DND-41 (cell line): Measurements from ENCODE around the gene RHOF.

ENCODE experiments used
- ATAC-seq: fragments of 200-7000 bp; cut with Tn5 transposase; 3 replicates; pipeline ENCODE4 v1.9.1; 2021; ENCODE audit warnings: low read depth; ENCODE audit not compliant: insufficient read depth
- DNase-seq: peaks from one replicate; pipeline ENCODE4 v3.0.0-alpha.2; 2020
- H2AFZ ChIP-seq: 2 replicates; pipeline ENCODE4 v1.6.0; 2012; ENCODE audit warnings: low read depth, low read length
- H3K27ac ChIP-seq: 2 replicates; pipeline ENCODE4 v1.5.1; 2012; ENCODE audit warnings: low read length, inconsistent platforms
- H3K27me3 ChIP-seq: fragments of 200-600 bp; sonication (generic); 2 replicates; pipeline ENCODE4 v1.6.0; 2012; ENCODE audit warnings: low read length, mild to moderate bottlenecking, inconsistent platforms; ENCODE audit not compliant: insufficient read depth, poor library complexity
- H3K36me3 ChIP-seq: 2 replicates; pipeline ENCODE4 v1.5.1; 2012; ENCODE audit warnings: low read length, inconsistent platforms; ENCODE audit not compliant: insufficient read depth
- H3K4me1 ChIP-seq: 2 replicates; pipeline ENCODE4 v1.5.1; 2012; ENCODE audit warnings: mild to moderate bottlenecking, low read length; ENCODE audit not compliant: insufficient read depth
- H3K4me2 ChIP-seq: 2 replicates; pipeline ENCODE4 v1.6.0; 2012; ENCODE audit warnings: mild to moderate bottlenecking, moderate library complexity, low read length, inconsistent platforms; ENCODE audit not compliant: insufficient read depth
- H3K4me3 ChIP-seq, 2 experiments: fragments of 200-600 bp in 1 of 2; shearing (Covaris generic) in 1 of 2; 2 replicates each; pipeline ENCODE4 v1.5.1; 2012 to 2016; ENCODE audit warnings: inconsistent platforms in 2 of 2, low read length in 2 of 2, mild to moderate bottlenecking in 2 of 2, low read depth in 1 of 2, moderate library complexity in 1 of 2
- H3K79me2 ChIP-seq: 2 replicates; pipeline ENCODE4 v1.6.0; 2012; ENCODE audit warnings: low read length, inconsistent platforms; ENCODE audit not compliant: insufficient read depth
- H3K9ac ChIP-seq: 2 replicates; pipeline ENCODE4 v1.6.0; 2012; ENCODE audit warnings: low read depth, mild to moderate bottlenecking, inconsistent platforms, low read length, moderate library complexity
- H3K9me3 ChIP-seq: 2 replicates; pipeline ENCODE4 v1.5.1; 2012; ENCODE audit warnings: low read length, moderate library complexity, mild to moderate bottlenecking, inconsistent platforms; ENCODE audit not compliant: insufficient read depth, severe bottlenecking
- H4K20me1 ChIP-seq: 2 replicates; pipeline ENCODE4 v1.6.0; 2012; ENCODE audit warnings: low read length; ENCODE audit not compliant: insufficient read depth
- EZH2 ChIP-seq: IDR thresholded peaks from 3 replicates; pipeline ENCODE4 v1.6.1; 2012; ENCODE audit warnings: borderline replicate concordance, low read depth, mild to moderate bottlenecking, moderate library complexity, low read length, inconsistent platforms; ENCODE audit not compliant: severe bottlenecking
- TF ChIP-seq, protein P1 (sequence below): IDR thresholded peaks from 2 replicates; pipeline ENCODE4 v1.5.1; 2012; ENCODE audit warnings: borderline replicate concordance, low read length, moderate library complexity, mild to moderate bottlenecking; ENCODE audit not compliant: poor library complexity, severe bottlenecking; ENCODE audit errors: extremely low read depth

Gene RHOF

DNA sequence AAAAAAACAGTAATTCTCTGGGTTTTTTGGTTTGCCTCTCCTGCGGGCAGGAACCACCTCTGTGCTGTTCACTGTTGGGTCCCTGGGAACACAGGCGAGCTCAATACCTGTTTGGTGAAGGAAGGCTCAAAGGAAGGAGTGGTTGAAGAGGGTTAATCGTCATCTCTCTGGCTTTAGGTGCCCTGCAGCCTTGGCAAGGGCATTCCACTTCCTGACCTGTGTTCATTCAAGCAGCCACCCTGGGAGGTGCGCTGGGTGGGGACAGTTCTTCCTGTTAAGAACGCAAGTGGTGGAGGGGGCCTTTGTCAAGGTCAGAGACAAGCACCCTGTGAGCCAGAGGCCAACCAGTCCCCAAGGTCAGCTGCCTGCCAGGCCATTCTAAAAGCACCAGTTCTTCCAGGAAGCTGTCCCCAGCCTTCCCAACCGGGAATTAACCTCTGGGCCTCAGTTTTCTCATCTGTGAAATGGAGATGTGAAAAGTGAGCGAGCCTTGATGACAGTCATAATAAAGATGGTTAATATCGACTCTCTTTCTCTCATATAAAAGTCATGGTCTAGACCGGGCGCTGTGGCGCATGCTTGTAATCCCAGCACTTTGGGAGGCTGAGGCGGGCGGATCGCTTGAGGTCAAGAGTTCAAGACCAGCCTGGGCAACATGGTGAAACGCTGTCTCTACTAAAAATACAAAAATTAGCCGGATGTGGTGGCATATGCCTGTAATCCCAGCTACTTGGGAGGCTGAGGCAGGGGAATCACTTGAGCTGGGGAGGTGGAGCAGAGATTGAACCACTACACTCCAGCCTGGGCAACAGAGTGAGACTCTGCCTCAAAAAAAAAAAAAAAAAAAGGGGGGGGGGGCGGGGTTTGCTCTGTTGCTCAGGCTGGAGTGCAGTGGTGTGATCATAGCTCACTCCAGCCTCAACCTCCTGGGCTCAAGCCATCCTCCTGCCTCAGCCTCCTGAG lies 6.1 kb downstream of the RHOF start:
- Histone ChIP-seq H3K79me2 (peaks cover 46% of the 10 kb centered on the region), H3K36me3 (peaks cover 21% of the 10 kb centered on the region; the same call in 1 of the 2 replicates), H2AFZ (no peak overlapping the region), H3K9me3 (no peaks in the 10 kb centered on the region), H3K4me2 (no peak overlapping the region), H3K9ac (no peak overlapping the region), H3K27me3 (no peaks in the 10 kb centered on the region), H3K4me3 (no peak overlapping the region), H3K4me1 (peaks cover 37% of the 10 kb centered on the region), H3K27ac (no peak overlapping the region; the same call in 1 of the 2 replicates), H4K20me1 (peaks cover 13% of the 10 kb centered on the region)
- DNase-seq (no peak), ATAC-seq (no peak)
- TF ChIP-seq EZH2, result no peak

DNA sequence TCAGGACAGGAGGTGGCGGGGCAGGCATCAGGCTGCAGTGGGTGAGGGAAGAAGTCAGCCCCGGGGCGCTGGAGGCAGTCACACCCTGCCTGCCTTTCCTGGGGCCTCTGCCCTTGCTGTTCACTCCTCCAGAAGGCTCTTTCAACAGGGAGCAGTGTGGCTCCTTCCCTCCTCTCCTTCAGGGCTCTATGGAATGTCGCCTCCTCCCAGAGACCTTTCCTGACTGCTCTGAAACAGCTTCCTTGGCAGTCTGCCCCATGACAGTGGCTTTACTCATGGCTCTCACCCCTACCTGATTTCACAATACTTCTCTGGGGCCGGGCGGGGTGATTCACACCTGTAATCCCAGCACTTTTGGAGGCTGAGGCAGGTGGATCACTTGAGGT lies 7.1 kb downstream of the RHOF start:
- Histone ChIP-seq H3K9ac (no peak overlapping the region), H3K79me2 (peaks cover 40% of the 10 kb centered on the region), H3K9me3 (no peaks in the 10 kb centered on the region), H3K27me3 (no peaks in the 10 kb centered on the region), H3K36me3 (peaks cover 21% of the 10 kb centered on the region; the same call in 1 of the 2 replicates), H3K4me3 (no peak overlapping the region), H3K27ac (no peak overlapping the region), H3K4me1 (peaks cover 27% of the 10 kb centered on the region), H3K4me2 (no peak overlapping the region), H4K20me1 (peaks cover 13% of the 10 kb centered on the region), H2AFZ (no peak overlapping the region)
- TF ChIP-seq EZH2, result no peak
- TF ChIP-seq, protein P1, sequence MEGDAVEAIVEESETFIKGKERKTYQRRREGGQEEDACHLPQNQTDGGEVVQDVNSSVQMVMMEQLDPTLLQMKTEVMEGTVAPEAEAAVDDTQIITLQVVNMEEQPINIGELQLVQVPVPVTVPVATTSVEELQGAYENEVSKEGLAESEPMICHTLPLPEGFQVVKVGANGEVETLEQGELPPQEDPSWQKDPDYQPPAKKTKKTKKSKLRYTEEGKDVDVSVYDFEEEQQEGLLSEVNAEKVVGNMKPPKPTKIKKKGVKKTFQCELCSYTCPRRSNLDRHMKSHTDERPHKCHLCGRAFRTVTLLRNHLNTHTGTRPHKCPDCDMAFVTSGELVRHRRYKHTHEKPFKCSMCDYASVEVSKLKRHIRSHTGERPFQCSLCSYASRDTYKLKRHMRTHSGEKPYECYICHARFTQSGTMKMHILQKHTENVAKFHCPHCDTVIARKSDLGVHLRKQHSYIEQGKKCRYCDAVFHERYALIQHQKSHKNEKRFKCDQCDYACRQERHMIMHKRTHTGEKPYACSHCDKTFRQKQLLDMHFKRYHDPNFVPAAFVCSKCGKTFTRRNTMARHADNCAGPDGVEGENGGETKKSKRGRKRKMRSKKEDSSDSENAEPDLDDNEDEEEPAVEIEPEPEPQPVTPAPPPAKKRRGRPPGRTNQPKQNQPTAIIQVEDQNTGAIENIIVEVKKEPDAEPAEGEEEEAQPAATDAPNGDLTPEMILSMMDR, result no peak
- ATAC-seq (no peak), DNase-seq (no peak)

DNA sequence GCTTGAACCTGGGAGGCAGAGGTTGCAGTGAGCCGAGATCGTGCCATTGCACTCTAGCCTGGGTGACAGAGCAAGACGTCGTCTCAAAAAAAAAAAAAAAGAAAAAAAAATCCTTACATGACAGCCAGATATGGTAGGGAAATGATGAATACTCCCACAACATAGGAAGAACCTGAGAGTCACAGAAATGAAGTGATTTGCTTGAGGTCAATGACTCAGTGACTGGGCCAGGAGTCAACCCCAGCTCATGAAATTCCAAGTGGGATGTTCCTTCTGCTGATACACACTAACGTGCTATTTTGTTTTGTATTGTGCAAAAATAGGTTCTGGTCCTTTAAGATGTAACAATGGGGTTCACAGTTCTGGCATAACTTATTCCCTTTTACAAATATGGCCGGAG lies 9.0 kb downstream of the RHOF start:
- no peaks in the 10 kb centered on the region for H3K9me3 ChIP-seq
- ATAC-seq (no peak), DNase-seq (no peak)
- peaks cover 31% of the 10 kb centered on the region for H3K79me2 ChIP-seq
- H3K27me3 ChIP-seq, result no peaks in the 10 kb centered on the region
- H3K9ac ChIP-seq, result no peak overlapping the region
- H3K4me1 ChIP-seq, result peaks cover 11% of the 10 kb centered on the region
- TF ChIP-seq, protein P1, result no peak
- peaks cover 34% of the 10 kb centered on the region for H3K36me3 ChIP-seq
- peaks cover 11% of the 10 kb centered on the region for H4K20me1 ChIP-seq
- no peak overlapping the region for H3K4me2 ChIP-seq
- H2AFZ ChIP-seq, result no peak overlapping the region
- H3K4me3 ChIP-seq, result no peak overlapping the region
- H3K27ac ChIP-seq, result no peak overlapping the region

DNA sequence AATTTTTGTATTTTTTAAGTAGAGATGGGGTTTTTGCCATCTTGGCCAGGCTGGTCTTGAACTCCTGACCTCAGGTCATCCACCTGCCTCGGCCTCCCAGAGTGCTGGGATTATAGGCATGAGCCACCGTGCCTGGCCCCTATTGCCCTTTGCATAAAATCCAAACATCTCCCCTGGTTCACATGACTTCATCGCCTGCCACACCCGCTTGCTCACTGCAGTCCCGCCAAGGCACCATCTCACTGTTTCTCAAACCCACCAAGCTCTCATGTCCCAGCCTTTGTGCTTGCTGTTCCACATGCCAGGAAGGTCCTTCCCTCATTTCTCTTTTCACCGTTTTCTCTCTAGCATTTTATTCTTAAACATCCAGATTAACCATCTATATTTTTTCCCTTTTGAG lies 9.7 kb downstream of the RHOF start:
- ATAC-seq (no peak), DNase-seq (no peak)
- Histone ChIP-seq H4K20me1 (peaks cover 4% of the 10 kb centered on the region), H3K27me3 (no peaks in the 10 kb centered on the region), H3K4me2 (no peak overlapping the region), H3K27ac (no peak overlapping the region), H3K9ac (no peak overlapping the region), H3K36me3 (peaks cover 40% of the 10 kb centered on the region), H2AFZ (no peak overlapping the region), H3K4me1 (peaks cover 4% of the 10 kb centered on the region), H3K9me3 (no peaks in the 10 kb centered on the region), H3K4me3 (no peak overlapping the region), H3K79me2 (peaks cover 24% of the 10 kb centered on the region)
- TF ChIP-seq EZH2, result no peak
- TF ChIP-seq, protein P1, result no peak
